Breast epithelium (tissue), 4 donors: ENCODE data around the gene DCN. TPM values are rescaled to one million over a fixed set of nuclear protein-coding genes. Genes with fewer than 3 reads are reported as not detected.

ENCODE experiments used
- DNase-seq, 2 donors: peaks; one replicate each; pipeline ENCODE4 v3.0.0-alpha.2; 2019; ENCODE audit warnings: low spot score in 2 of 2
- H3K27ac ChIP-seq, 2 donors: fragments of 200-600 bp; sonication (generic) in 1 of 2; one replicate each; pipeline ENCODE4 v1.5.1; 2016 to 2019; ENCODE audit warnings: mild to moderate bottlenecking in 1 of 2
- H3K27me3 ChIP-seq, 2 donors: fragments of 200-600 bp; sonication (generic) in 1 of 2; one replicate each; pipeline versions ENCODE4 v1.5.1 to v1.6.0; 2017 to 2019; ENCODE audit warnings: control low read depth in 1 of 2, mild to moderate bottlenecking in 1 of 2
- H3K36me3 ChIP-seq: fragments of 200-600 bp; one replicate; pipeline ENCODE4 v1.5.1; 2019
- H3K4me1 ChIP-seq, 2 donors: fragments of 200-600 bp; sonication (generic); one replicate each; pipeline ENCODE4 v1.5.1; 2016 to 2019; ENCODE audit warnings: control low read depth in 1 of 2
- H3K4me3 ChIP-seq, 3 donors: fragments of 200-600 bp; sonication (generic); 1 replicate in 2 of 3; 2 replicates in 1 of 3; pipeline ENCODE4 v1.5.1; 2016 to 2019; ENCODE audit warnings: mild to moderate bottlenecking in 3 of 3, moderate library complexity in 2 of 3
- H3K9me3 ChIP-seq, 2 donors: fragments of 200-600 bp; sonication (generic) in 1 of 2; one replicate each; pipeline ENCODE4 v1.5.1; 2016 to 2019; ENCODE audit warnings: control low read depth in 1 of 2
- CTCF ChIP-seq, 3 donors: fragments of 450-650 bp; IDR thresholded peaks; one replicate each; pipeline ENCODE4 v1.5.1; 2016 to 2017; ENCODE audit warnings: antibody characterized with exemption in 3 of 3, mild to moderate bottlenecking in 3 of 3, moderate library complexity in 3 of 3
- POLR2A ChIP-seq: fragments of 450-650 bp; IDR thresholded peaks from one replicate; pipeline ENCODE4 v1.6.1; 2016; ENCODE audit warnings: antibody characterized with exemption, mild to moderate bottlenecking, moderate library complexity
- POLR2AphosphoS5 ChIP-seq, 3 donors: sonication (generic); formaldehyde crosslinking; IDR thresholded peaks; one replicate each; pipeline ENCODE4 v1.6.1; 2017; ENCODE audit warnings: antibody characterized with exemption in 3 of 3
- intact Hi-C: fragments of 100-400 bp; cut with DNase I; formaldehyde crosslinking; loops from one replicate; pipeline ENCODE4 v1.15.1; 2023; ENCODE audit warnings: low total_unique reads
- total RNA-seq, 3 donors: library from RNA; depleted of rRNA; stranded (reverse); fragments of >200 nt; gene quantifications; one replicate each; pipeline ENCODE4 v1.1.0, GENCODE V29; 2016

DCN gene
- total RNA-seq, 3 donors from 2014 or later = 1,081 to 4,374 (median 1,702) TPM

DNA sequence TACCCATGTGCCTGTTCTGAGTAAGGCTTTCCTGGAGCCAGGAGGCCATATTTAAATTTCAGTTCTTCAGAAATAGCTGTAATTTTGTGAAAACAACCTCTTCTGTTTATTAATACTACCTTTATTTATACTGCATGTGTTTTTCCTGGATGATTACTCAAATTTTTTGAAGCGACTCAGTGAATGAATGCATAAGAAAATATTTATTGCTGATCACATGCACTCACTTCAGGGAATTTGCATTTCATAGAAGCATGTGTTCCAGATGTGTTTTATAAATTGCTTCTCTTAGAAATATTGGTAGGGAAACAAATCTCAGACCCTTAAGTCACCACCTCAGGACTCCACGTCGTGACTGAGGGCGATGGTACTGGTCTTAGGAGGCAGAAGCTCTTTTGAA lies 21.8 kb upstream of the DCN start:
- Histone ChIP-seq H3K36me3 (no peaks in the 10 kb centered on the region), H3K27me3 (no peaks in the 10 kb centered on the region), H3K27ac (no peak overlapping the region), H3K4me3 (no peak overlapping the region), H3K9me3 (no peaks in the 10 kb centered on the region), H3K4me1 (no peaks in the 10 kb centered on the region)
- DNase-seq = no peak
- intact Hi-C loops = no loop called here
- TF ChIP-seq POLR2A (no peak), CTCF (IDR thresholded peaks at IDR 0.05) (no peak), POLR2AphosphoS5 (IDR thresholded peaks at IDR 0.05) (no peak)

DNA sequence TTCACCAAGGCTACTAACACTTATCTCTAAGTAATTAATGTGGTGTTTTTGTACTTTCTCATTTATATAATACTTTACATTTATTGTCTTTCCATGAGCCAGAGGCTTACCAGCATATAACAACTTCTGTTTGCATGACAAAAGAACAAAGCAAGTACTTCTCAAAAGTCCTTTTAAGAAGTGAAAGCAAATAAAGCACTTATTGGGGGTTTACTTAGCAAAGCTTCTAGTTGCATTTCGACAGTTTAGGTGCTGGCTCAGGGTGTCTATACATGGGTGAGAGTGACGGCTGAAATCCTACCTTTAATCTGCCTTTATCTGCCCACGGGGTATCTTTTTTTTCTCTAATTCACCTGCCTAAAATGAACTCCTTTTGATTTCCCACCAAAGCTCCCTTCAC lies 21.0 kb upstream of the DCN start:
- DNase-seq = no peak
- TF ChIP-seq POLR2AphosphoS5 (IDR thresholded peaks at IDR 0.05) (no peak), CTCF (IDR thresholded peaks at IDR 0.05) (no peak), POLR2A (no peak)
- Histone ChIP-seq H3K36me3 (no peaks in the 10 kb centered on the region), H3K4me1 (no peaks in the 10 kb centered on the region), H3K27me3 (no peaks in the 10 kb centered on the region), H3K27ac (no peak overlapping the region), H3K9me3 (no peaks in the 10 kb centered on the region), H3K4me3 (no peak overlapping the region)
- intact Hi-C loops = no loop called here

DNA sequence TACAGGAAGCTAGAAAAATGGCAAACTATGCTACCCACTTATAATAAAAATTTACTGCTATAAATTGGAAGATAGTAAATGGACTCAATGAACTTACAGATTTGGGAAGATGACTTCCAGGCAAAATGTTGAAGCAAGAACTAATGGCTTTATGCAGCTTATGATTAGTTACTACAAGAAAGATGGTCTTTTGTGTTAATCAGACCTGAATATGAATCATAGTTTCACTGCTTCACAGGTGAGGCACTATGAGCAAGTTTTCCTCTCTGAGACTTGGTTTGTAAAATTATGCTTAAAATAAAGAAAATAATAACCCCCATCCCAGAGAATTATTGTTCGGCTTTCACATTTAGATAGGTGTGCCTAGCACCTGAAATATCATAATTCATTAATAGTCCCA lies 19.8 kb upstream of the DCN start:
- peaks cover 0 to under 1% of the 10 kb centered on the region in 2 donors for H3K9me3 ChIP-seq
- TF ChIP-seq POLR2AphosphoS5 (IDR thresholded peaks at IDR 0.05) = no peak
- TF ChIP-seq CTCF (IDR thresholded peaks at IDR 0.05) = no peak
- no peak for TF ChIP-seq POLR2A
- intact Hi-C loops = no loop called here
- no peaks in the 10 kb centered on the region for H3K27me3 ChIP-seq
- DNase-seq = no peak
- no peaks in the 10 kb centered on the region for H3K4me1 ChIP-seq
- no peak overlapping the region for H3K4me3 ChIP-seq
- H3K27ac ChIP-seq = no peak overlapping the region
- no peaks in the 10 kb centered on the region for H3K36me3 ChIP-seq

- TF ChIP-seq CTCF (IDR thresholded peaks at IDR 0.05) (no peak), POLR2A (no peak), POLR2AphosphoS5 (IDR thresholded peaks at IDR 0.05) (no peak)
- Histone ChIP-seq H3K9me3 (peaks cover 0 to 5% of the 10 kb centered on the region in 2 donors), H3K27ac (no peak overlapping the region), H3K4me3 (no peak overlapping the region), H3K36me3 (no peaks in the 10 kb centered on the region), H3K27me3 (no peaks in the 10 kb centered on the region), H3K4me1 (no peaks in the 10 kb centered on the region)
- intact Hi-C loops = no loop called here
- no peak for DNase-seq
Measured at GRCh38 chr12:91196436-91196835, 13.8 kb upstream of the DCN start.

- Histone ChIP-seq H3K4me3 (no peak overlapping the region), H3K4me1 (no peaks in the 10 kb centered on the region), H3K27ac (no peak overlapping the region), H3K36me3 (no peaks in the 10 kb centered on the region), H3K27me3 (no peaks in the 10 kb centered on the region), H3K9me3 (peaks cover 0 to 5% of the 10 kb centered on the region in 2 donors)
- no peak for DNase-seq
- no peak for TF ChIP-seq CTCF (IDR thresholded peaks at IDR 0.05)
- intact Hi-C loops = no loop called here
Measured at GRCh38 chr12:91194500-91194899, 11.9 kb upstream of the DCN start.
